ENCODE data around the gene ATP6V0C. TPM values are rescaled to one million over a fixed set of nuclear protein-coding genes. Genes with fewer than 3 reads are reported as not detected.

Gene ATP6V0C
- total and polyA plus RNA-seq, 2 of the 8 experiments (the other 6 are each of a cell fraction or from before 2014, with no cell fraction given): 125 to 176 TPM

- Histone ChIP-seq H3K14ac (ENCODE audit: insufficient read length) (no peak overlapping the region), H3K27ac (ENCODE audit: low read depth, low read length) (no peak overlapping the region)
- TF ChIP-seq ZNF274 (IDR thresholded peaks at IDR 0.05; ENCODE audit: borderline replicate concordance, extremely low read depth, low read length): no peak
- TF ChIP-seq ATF2 (IDR thresholded peaks at IDR 0.05; ENCODE audit: low read length): no peak
- no peak for TF ChIP-seq SP4 (IDR thresholded peaks at IDR 0.05; ENCODE audit: low read length)
- TF ChIP-seq SAP30 (IDR thresholded peaks at IDR 0.05; ENCODE audit: insufficient read depth, insufficient replicate concordance, low read length): no peak
- no peak for TF ChIP-seq TCF12 (IDR thresholded peaks at IDR 0.05; ENCODE audit: low read depth, low read length)
- TF ChIP-seq POLR2AphosphoS5 (IDR thresholded peaks at IDR 0.05; ENCODE audit: low read depth, low read length): no peak
- no peak for TF ChIP-seq E2F6 (IDR thresholded peaks at IDR 0.05)
- TF ChIP-seq KDM5A (IDR thresholded peaks at IDR 0.05; ENCODE audit: low read length): no peak
- no peak for TF ChIP-seq JUN (IDR thresholded peaks at IDR 0.05; ENCODE audit: low read depth, low read length)
- TF ChIP-seq RXRA (IDR thresholded peaks at IDR 0.05; ENCODE audit: insufficient read depth, low read depth, low read length): no peak
- no peak for TF ChIP-seq SIRT6 (IDR thresholded peaks at IDR 0.05; ENCODE audit: low read length)
- TF ChIP-seq NRF1 (IDR thresholded peaks at IDR 0.05; ENCODE audit: low read depth, low read length): no peak
These were observed 20.1 kb upstream of the ATP6V0C start for GRCh38 chr16:2493605-2494004.

More at GRCh38 chr16:2493605-2494004, 20.1 kb upstream of the ATP6V0C start:
- no peak overlapping the region for H2BK20ac ChIP-seq (ENCODE audit: low read length)
- H2BK12ac ChIP-seq (ENCODE audit: low read depth, low read length): 0 out of 2 replicates have a peak overlapping the region, but pooled peaks have one; percentile 60
- H4K8ac ChIP-seq (ENCODE audit: extremely low read depth, insufficient read depth, low read length): no peak overlapping the region; the same call in 1 of the 2 replicates
- H3K18ac ChIP-seq (ENCODE audit: extremely low read depth, low read length): no peak overlapping the region
- no peak overlapping the region for H2BK120ac ChIP-seq (replicated peaks; ENCODE audit: low read depth, low read length)
- no peak overlapping the region for H2AK5ac ChIP-seq (ENCODE audit: low read depth, low read length)
- H3K23me2 ChIP-seq (ENCODE audit: low read depth, low read length): no peaks in the 10 kb centered on the region
- 0 out of 4 replicates have a peak, but pooled peaks cover 0 to 2% of the 10 kb centered on the region in 2 experiments for H3K79me2 ChIP-seq (ENCODE audit: control insufficient read depth in 1 of 2, insufficient read depth in 2 of 2, low read length in 2 of 2)
- no peak overlapping the region for H2AFZ ChIP-seq (ENCODE audit: low read length)
- no peaks in the 10 kb centered on the region for H3K27me3 ChIP-seq (replicated peaks in 1 of 4; ENCODE audit: control insufficient read depth in 3 of 4, extremely low read depth in 1 of 4, insufficient read depth in 3 of 4, low read length in 3 of 4)
- no peak overlapping the region for H2BK15ac ChIP-seq (ENCODE audit: low read length)
- FAIRE-seq (no peak), DNase-seq (ENCODE audit: low read depth in 1 of 2, low spot score in 2 of 2) (no peak)
- H3K4me2 ChIP-seq (ENCODE audit: insufficient read depth in 1 of 2, low read depth in 2 of 2, low read length in 2 of 2): no peak overlapping the region
- peaks cover 0 to 11% of the 10 kb centered on the region in 2 experiments for H4K20me1 ChIP-seq (replicated peaks in 1 of 2; ENCODE audit: control insufficient read depth in 1 of 2, insufficient read depth in 2 of 2, low read length in 2 of 2)
- H3K4me3 ChIP-seq (ENCODE audit: extremely low read depth in 1 of 4, insufficient read depth in 2 of 4, low read depth in 3 of 4, low read length in 4 of 4): no peak overlapping the region
- ChIA-PET CTCF (ENCODE audit: partially characterized antibody) (interaction anchor here (0.8 to 1.6 kb wide), 2 partner anchors 10 to 214 kb away, joined by 3 to 5 read pairs; no protein-coding TSS in a partner anchor), POLR2A (ENCODE audit: partially characterized antibody) (interaction anchor here (0.7 to 1.3 kb wide), 3 partner anchors 9 to 46 kb away, joined by 3 to 4 read pairs (median 3); no protein-coding TSS in a partner anchor)
- H4K91ac ChIP-seq (replicated peaks; ENCODE audit: insufficient read length, low read length): no peak overlapping the region
- H3K4me1 ChIP-seq (replicated peaks in 1 of 4; ENCODE audit: control insufficient read depth in 3 of 4, insufficient read depth in 4 of 4, low read length in 3 of 4): no peaks in the 10 kb centered on the region
- no peak overlapping the region for H3K9ac ChIP-seq (replicated peaks in 1 of 4; ENCODE audit: extremely low read depth in 1 of 4, low read depth in 3 of 4, low read length in 3 of 4)
- peaks cover 2% of the 10 kb centered on the region; the same call in 1 of the 2 replicates for H3K79me1 ChIP-seq (ENCODE audit: low read depth, low read length)
- no peak overlapping the region for H4K5ac ChIP-seq (ENCODE audit: insufficient read length, low read depth, low read length)
- no peaks in the 10 kb centered on the region for H3K9me3 ChIP-seq (ENCODE audit: insufficient read depth in 2 of 2, low read depth in 1 of 2, low read length in 1 of 2)
- H3K4ac ChIP-seq (replicated peaks; ENCODE audit: insufficient read length, low read depth, low read length): no peak overlapping the region
- WGBS, 2 experiments (ENCODE audit: extremely low coverage in 1 of 2, insufficient coverage in 1 of 2, insufficient read length in 1 of 2, insufficient replicate concordance in 2 of 2, low coverage in 1 of 2, low lambda C conversion rate in 2 of 2, missing lambda C conversion rate in 1 of 2): 94% methylated on average over 6 of the region's 6 CpGs; no CpG with 5 or more reads in 1 of the 2 experiments
- H3K36me3 ChIP-seq (ENCODE audit: control insufficient read depth in 2 of 4, insufficient read depth in 4 of 4, low read length in 3 of 4): peaks cover 0 to 15% (median 4%) of the 10 kb centered on the region in 4 experiments; a peak in 4 of 8 replicates
- no peak overlapping the region for H3K56ac ChIP-seq (replicated peaks; ENCODE audit: insufficient read length, low read depth, low read length)
- no peak overlapping the region for H2BK5ac ChIP-seq (ENCODE audit: low read depth, low read length)
- no peak overlapping the region for H3K23ac ChIP-seq (ENCODE audit: insufficient read length)

All from H1 (cell line).